Ascending aorta (tissue), 2 donors: ENCODE results near the gene RHOU. TPM values are rescaled to one million over a fixed set of nuclear protein-coding genes. Genes with fewer than 3 reads are reported as not detected.

ENCODE experiments used
- DNase-seq, 2 donors: peaks; one replicate each; pipeline ENCODE4 v3.0.0-alpha.2; 2019; ENCODE audit warnings: low spot score in 2 of 2
- H3K27ac ChIP-seq, 2 donors: fragments of 200-600 bp; sonication (generic); one replicate each; pipeline ENCODE4 v1.5.1; 2016 to 2017; ENCODE audit warnings: mild to moderate bottlenecking in 1 of 2
- H3K27me3 ChIP-seq: fragments of 200-600 bp; sonication (generic); one replicate; pipeline ENCODE4 v1.5.1; 2017
- H3K36me3 ChIP-seq, 2 donors: fragments of 200-600 bp; sonication (generic); one replicate each; pipeline ENCODE4 v1.5.1; 2016
- H3K4me1 ChIP-seq, 2 donors: fragments of 200-600 bp; sonication (generic); one replicate each; pipeline ENCODE4 v1.5.1; 2016 to 2017; ENCODE audit warnings: mild to moderate bottlenecking in 1 of 2
- H3K4me3 ChIP-seq, 2 donors: fragments of 200-600 bp; sonication (generic); one replicate each; pipeline ENCODE4 v1.5.1; 2016 to 2017; ENCODE audit warnings: mild to moderate bottlenecking in 1 of 2
- H3K9me3 ChIP-seq, 2 donors: fragments of 200-600 bp; sonication (generic); one replicate each; pipeline ENCODE4 v1.5.1; 2016
- CTCF ChIP-seq, 3 experiments: fragments of 200-600 bp in 2 of 3; fragments of 450-650 bp in 1 of 3; sonication (generic) in 2 of 3; IDR thresholded peaks; one replicate each; pipeline ENCODE4 v1.5.1; 2016 to 2019; ENCODE audit warnings: antibody characterized with exemption in 3 of 3, mild to moderate bottlenecking in 1 of 3, moderate library complexity in 1 of 3
- intact Hi-C: fragments of 100-400 bp; cut with DNase I; formaldehyde crosslinking; loops from one replicate; pipeline ENCODE4 v1.15.1; 2023
- total RNA-seq: library from RNA; depleted of rRNA; stranded (reverse); fragments of >200 nt; gene quantifications from one replicate; pipeline ENCODE4 v1.1.0, GENCODE V29; 2016

RHOU gene
- total RNA-seq, 1 donor from 2014 or later = 27.7 TPM

- intact Hi-C loops = no loop called here
- Histone ChIP-seq H3K36me3 (no peaks in the 10 kb centered on the region), H3K27me3 (no peaks in the 10 kb centered on the region), H3K9me3 (no peaks in the 10 kb centered on the region), H3K4me1 (peaks cover 3 to 6% of the 10 kb centered on the region in 2 donors), H3K4me3 (no peak overlapping the region), H3K27ac (no peak overlapping the region)
- TF ChIP-seq CTCF (IDR thresholded peaks at IDR 0.05) = no peak
- no peak for DNase-seq
Observed at GRCh38 chr1:228753287-228753686, 18.0 kb downstream of the RHOU start.

- intact Hi-C loops = no loop called here
- Histone ChIP-seq H3K36me3 (no peaks in the 10 kb centered on the region), H3K9me3 (no peaks in the 10 kb centered on the region), H3K4me3 (no peak overlapping the region), H3K27me3 (no peaks in the 10 kb centered on the region), H3K4me1 (peaks cover 3 to 6% of the 10 kb centered on the region in 2 donors), H3K27ac (no peak overlapping the region)
- no peak for TF ChIP-seq CTCF (IDR thresholded peaks at IDR 0.05)
- DNase-seq = no peak
Observed at GRCh38 chr1:228753786-228754360, 18.6 kb downstream of the RHOU start.

- H3K36me3 ChIP-seq = no peaks in the 10 kb centered on the region
- no peaks in the 10 kb centered on the region for H3K9me3 ChIP-seq
- H3K27me3 ChIP-seq = no peaks in the 10 kb centered on the region
- H3K4me1 ChIP-seq = peaks cover 3 to 6% of the 10 kb centered on the region in 2 donors
- no peak overlapping the region for H3K4me3 ChIP-seq
- no peak overlapping the region for H3K27ac ChIP-seq
- TF ChIP-seq CTCF (IDR thresholded peaks at IDR 0.05) = no peak
- DNase-seq = no peak
- intact Hi-C loops = no loop called here
Observed at GRCh38 chr1:228754646-228755268, 19.5 kb downstream of the RHOU start.

DNA sequence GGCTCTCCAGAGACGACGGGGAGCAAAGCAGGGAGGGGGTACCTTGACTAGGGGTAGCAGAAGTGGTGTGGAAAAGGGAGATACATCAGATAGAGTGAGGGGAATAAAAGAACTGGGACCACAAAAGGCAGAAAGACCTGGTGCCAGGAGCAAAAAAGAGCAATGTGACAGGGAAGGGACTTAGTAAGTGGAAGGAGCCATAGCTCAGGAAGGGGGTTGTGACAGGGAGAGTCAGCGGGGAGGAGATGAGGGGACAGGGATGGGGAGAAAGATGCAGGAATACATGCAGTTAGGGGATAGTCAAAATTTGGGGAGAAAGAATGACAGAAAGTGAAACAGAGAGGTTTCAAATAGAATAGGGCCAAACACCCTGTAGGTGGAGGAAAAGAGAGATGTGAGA, 20.5 kb downstream of the RHOU start:
- intact Hi-C loops = no loop called here
- Histone ChIP-seq H3K36me3 (no peaks in the 10 kb centered on the region), H3K27me3 (no peaks in the 10 kb centered on the region), H3K4me1 (peaks cover 3 to 6% of the 10 kb centered on the region in 2 donors), H3K9me3 (no peaks in the 10 kb centered on the region), H3K4me3 (no peak overlapping the region), H3K27ac (no peak overlapping the region)
- no peak for TF ChIP-seq CTCF (IDR thresholded peaks at IDR 0.05)
- DNase-seq = no peak

DNA sequence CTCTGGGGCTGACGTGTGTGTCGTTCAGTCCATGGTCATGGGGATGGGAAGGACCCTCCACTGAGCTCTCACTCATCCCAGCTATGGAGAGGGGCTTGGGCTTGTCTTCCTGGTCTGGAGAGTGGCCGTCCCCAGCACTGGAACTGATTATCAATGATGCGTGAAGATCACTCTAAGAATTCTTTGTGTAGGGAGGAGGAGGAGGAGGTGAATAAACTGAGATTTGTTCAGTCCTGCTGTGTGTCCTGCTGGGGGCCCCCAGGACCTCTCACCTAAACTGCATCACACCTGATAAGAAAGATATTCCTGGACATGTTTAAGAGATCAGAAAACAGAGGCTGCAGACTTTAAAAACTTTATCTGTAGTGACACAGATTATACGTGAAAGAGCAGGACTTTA, 21.2 kb downstream of the RHOU start:
- TF ChIP-seq CTCF (IDR thresholded peaks at IDR 0.05) = no peak
- intact Hi-C loops = no loop called here
- peak in 1 of 2 donors; percentile 54 for DNase-seq
- no peaks in the 10 kb centered on the region for H3K36me3 ChIP-seq
- H3K4me3 ChIP-seq = no peak overlapping the region
- peaks cover 3 to 6% of the 10 kb centered on the region in 2 donors for H3K4me1 ChIP-seq
- H3K27me3 ChIP-seq = no peaks in the 10 kb centered on the region
- no peak overlapping the region for H3K27ac ChIP-seq
- no peaks in the 10 kb centered on the region for H3K9me3 ChIP-seq
